CD4-positive, CD25-positive, alpha-beta regulatory T cell (primary cell): Measurements from ENCODE around the gene STON1. TPM values are rescaled to one million over a fixed set of nuclear protein-coding genes. Genes with fewer than 3 reads are reported as not detected.
"Not testable (repeated sequence)": the region's sequence is repeated elsewhere in the genome, so short reads cannot be mapped to it uniquely, and the experiment has no call there.

Experiments used
- ATAC-seq, 2 donors: fragments of 150-1000 bp; cut with Tn5 transposase; one replicate each; pipeline ENCODE4 v1.10.0; 2021; ENCODE audit warnings: low read depth in 2 of 2, moderate number of reproducible peaks in 2 of 2, moderate library complexity in 1 of 2
- DNase-seq, 3 donors: peaks; one replicate each; pipeline versions ENCODE4 v3.0.0 to v3.0.0-alpha.2; 2012 to 2022; ENCODE audit warnings: mixed read lengths in 1 of 3
- H3K27ac ChIP-seq: one replicate; pipeline ENCODE4 v1.7.0; 2013; ENCODE audit warnings: mild to moderate bottlenecking, low read length; ENCODE audit not compliant: insufficient read depth, poor library complexity, severe bottlenecking
- H3K27me3 ChIP-seq: one replicate; pipeline ENCODE4 v1.7.0; 2013; ENCODE audit warnings: low read length; ENCODE audit not compliant: control insufficient read depth, insufficient read depth
- H3K36me3 ChIP-seq: one replicate; pipeline ENCODE4 v1.7.0; 2013; ENCODE audit warnings: mild to moderate bottlenecking, low read length, moderate library complexity; ENCODE audit not compliant: control insufficient read depth, insufficient read depth
- H3K4me1 ChIP-seq: 2 replicates; pipeline ENCODE4 v1.7.0; 2013; ENCODE audit warnings: mild to moderate bottlenecking, low read length; ENCODE audit not compliant: insufficient read depth, control insufficient read depth, poor library complexity, severe bottlenecking
- H3K4me3 ChIP-seq: one replicate; pipeline ENCODE4 v1.7.0; 2013; ENCODE audit warnings: low read depth, mild to moderate bottlenecking, low read length, moderate library complexity
- H3K9me3 ChIP-seq, 2 experiments: 1 replicate in 1 of 2; 2 replicates in 1 of 2; pipeline ENCODE4 v1.7.0; 2013; ENCODE audit warnings: low read length in 2 of 2, mild to moderate bottlenecking in 1 of 2, moderate library complexity in 1 of 2; ENCODE audit not compliant: control insufficient read depth in 2 of 2
- H3K27ac Mint-ChIP-seq, 3 donors: one replicate each; pipeline ENCODE4 v1.8.0; 2020 to 2022; ENCODE audit warnings: mild to moderate bottlenecking in 3 of 3, mixed read lengths in 3 of 3, moderate library complexity in 2 of 3
- H3K27me3 Mint-ChIP-seq: one replicate; pipeline ENCODE4 v1.8.0; 2022; ENCODE audit warnings: mild to moderate bottlenecking, mixed read lengths
- H3K36me3 Mint-ChIP-seq: one replicate; pipeline ENCODE4 v1.8.0; 2020; ENCODE audit warnings: mixed read lengths
- H3K4me1 Mint-ChIP-seq, 4 donors: one replicate each; pipeline ENCODE4 v1.8.0; 2020 to 2022; ENCODE audit warnings: mixed read lengths in 4 of 4, mild to moderate bottlenecking in 1 of 4
- H3K4me3 Mint-ChIP-seq, 4 donors: one replicate each; pipeline ENCODE4 v1.8.0; 2020 to 2022; ENCODE audit warnings: mild to moderate bottlenecking in 4 of 4, mixed read lengths in 4 of 4, moderate library complexity in 3 of 4
- H3K9me3 Mint-ChIP-seq, 7 donors: one replicate each; pipeline ENCODE4 v1.8.0; 2020 to 2022; ENCODE audit warnings: mixed read lengths in 7 of 7, mild to moderate bottlenecking in 3 of 7, moderate library complexity in 2 of 7
- polyA plus RNA-seq, 4 donors: library from polyadenylated mRNA; unstranded; fragments of 300-500 nt; fragmentation: Illumina TruSeq; gene quantifications; one replicate each; pipeline ENCODE4 v1.2.3, GENCODE V29; 2021
- total RNA-seq: library from RNA; stranded (reverse); gene quantifications from one replicate; pipeline ENCODE4 v1.2.3, GENCODE V29; 2022

The STON1 gene
- total and polyA plus RNA-seq, 5 donors from 2014 or later: 0.07 to 3.4 (median 0.17) TPM

DNA sequence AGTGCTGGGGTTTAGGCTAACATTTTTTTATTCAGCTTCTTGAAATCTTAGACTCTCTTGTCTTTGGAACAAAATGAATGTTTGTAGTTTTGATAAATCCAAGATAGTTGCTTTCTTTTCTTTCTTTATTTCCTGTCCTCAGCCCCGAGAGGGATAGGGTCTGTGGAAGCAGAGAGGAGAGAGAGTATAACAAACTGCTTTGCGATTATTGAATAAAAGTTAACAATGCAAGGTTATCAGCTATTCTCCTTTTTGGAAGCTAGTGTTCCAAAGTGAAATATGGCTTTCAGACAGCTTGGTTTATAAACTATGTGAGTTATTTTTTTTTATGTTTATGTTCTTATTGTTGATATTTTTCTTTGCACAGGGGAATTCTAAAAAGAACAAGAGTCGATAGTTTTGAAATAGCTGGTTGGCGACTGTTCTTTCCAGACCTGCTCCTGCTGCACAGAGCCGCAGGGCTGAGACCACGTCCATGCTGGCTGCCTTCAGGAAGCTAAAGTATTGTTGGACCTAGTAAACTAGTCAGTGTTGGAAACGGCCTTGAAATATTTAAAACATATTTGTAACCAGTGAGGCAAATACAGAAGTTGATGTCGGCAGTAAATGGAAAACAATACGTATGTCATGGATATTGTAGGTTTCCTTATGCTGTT is 15.5 kb upstream of the STON1 start:
- H3K36me3 Mint-ChIP-seq: peaks cover 60% of the 10 kb centered on the region
- H3K36me3 ChIP-seq: peaks cover 86% of the 10 kb centered on the region
- H3K4me3 Mint-ChIP-seq: no peak overlapping the region
- H3K27ac Mint-ChIP-seq: no peak overlapping the region
- H3K4me1 Mint-ChIP-seq: peaks cover 10 to 18% (median 16%) of the 10 kb centered on the region in 4 donors
- peaks cover 5% of the 10 kb centered on the region for H3K4me1 ChIP-seq
- H3K9me3 ChIP-seq: no peaks in the 10 kb centered on the region
- H3K27me3 ChIP-seq: no peaks in the 10 kb centered on the region
- H3K27me3 Mint-ChIP-seq: no peaks in the 10 kb centered on the region
- ATAC-seq (no peak), DNase-seq (no peak)
- H3K4me3 ChIP-seq: no peak overlapping the region
- H3K27ac ChIP-seq: no peak overlapping the region
- no peaks in the 10 kb centered on the region for H3K9me3 Mint-ChIP-seq

DNA sequence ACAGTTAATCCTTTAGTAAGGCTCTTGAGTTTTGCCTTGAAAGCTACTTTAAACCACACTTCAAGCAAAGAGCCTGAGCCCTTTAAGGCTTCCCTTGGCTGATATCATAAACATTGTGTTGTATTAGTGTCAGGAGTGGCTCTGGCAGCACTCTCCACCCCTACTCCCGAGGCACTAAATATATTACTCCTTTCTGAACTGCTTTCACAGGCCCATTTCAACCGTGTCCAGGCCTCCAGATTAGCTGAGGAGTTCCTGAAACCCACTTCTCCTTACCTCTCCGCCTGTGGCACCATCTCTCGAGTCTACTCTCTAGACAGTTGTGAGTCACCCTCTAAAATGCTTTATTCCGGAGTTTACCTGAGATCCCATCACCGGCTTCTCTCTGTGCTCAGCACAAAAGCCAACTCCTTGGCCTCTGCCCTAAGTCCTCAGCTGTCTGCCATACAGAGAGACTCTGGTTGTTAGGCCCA is 14.4 kb upstream of the STON1 start:
- H3K27me3 Mint-ChIP-seq: no peaks in the 10 kb centered on the region
- Histone ChIP-seq H3K27ac (no peak overlapping the region), H3K4me1 (no peaks in the 10 kb centered on the region), H3K27me3 (no peaks in the 10 kb centered on the region), H3K4me3 (no peak overlapping the region), H3K9me3 (no peaks in the 10 kb centered on the region), H3K36me3 (peaks cover 82% of the 10 kb centered on the region)
- no peaks in the 10 kb centered on the region for H3K9me3 Mint-ChIP-seq
- ATAC-seq (no peak), DNase-seq (no peak)
- peaks cover 3 to 8% (median 7%) of the 10 kb centered on the region in 4 donors for H3K4me1 Mint-ChIP-seq
- peaks cover 61% of the 10 kb centered on the region for H3K36me3 Mint-ChIP-seq
- H3K4me3 Mint-ChIP-seq: no peak overlapping the region
- peak overlapping the region in 1 of 3 donors; percentile 6 for H3K27ac Mint-ChIP-seq

DNA sequence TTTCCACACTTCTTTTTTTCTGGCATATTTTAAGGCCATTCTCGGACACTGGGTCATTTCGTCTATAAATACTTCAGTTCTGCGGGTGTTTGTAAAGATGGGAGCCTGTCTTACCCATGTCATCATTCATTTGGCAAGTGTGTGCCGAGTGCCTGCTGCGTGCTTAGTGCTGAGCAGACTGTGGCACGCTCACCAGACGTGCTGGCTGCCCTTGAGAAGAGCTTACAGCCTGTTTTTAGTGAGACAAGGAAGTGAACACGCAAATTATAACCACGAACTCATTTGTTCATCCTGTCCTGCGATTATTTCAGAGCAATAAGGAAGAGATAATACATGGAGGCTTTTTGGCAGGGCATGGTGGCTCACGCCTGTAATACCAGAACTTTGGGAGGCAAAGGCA is 10.4 kb upstream of the STON1 start:
- peaks cover 56% of the 10 kb centered on the region for H3K36me3 ChIP-seq

DNA sequence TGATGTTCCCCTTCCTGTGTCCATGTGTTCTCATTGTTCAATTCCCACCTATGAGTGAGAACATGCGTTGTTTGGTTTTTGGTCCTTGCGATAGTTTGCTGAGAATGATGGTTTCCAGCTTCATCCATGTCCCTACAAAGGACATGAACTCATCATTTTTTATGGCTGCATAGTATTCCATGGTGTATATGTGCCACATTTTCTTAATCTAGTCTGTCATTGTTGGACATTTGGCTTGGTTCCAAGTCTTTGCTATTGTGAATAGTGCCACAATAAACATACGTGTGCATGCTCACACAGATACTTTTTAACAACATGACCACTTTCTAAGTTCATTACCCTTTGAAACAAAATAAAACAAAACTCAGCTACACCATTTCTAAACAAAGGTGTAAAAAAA is 5.2 kb upstream of the STON1 start:
- H3K4me3 Mint-ChIP-seq, H3K4me1 ChIP-seq, H3K27me3 Mint-ChIP-seq, H3K9me3 Mint-ChIP-seq, H3K9me3 ChIP-seq, H3K4me3 ChIP-seq, DNase-seq, H3K27me3 ChIP-seq, H3K27ac Mint-ChIP-seq, H3K27ac ChIP-seq, ATAC-seq: not testable (repeated sequence)
- Mint-ChIP-seq H3K36me3 (peaks cover 28% of the 10 kb centered on the region), H3K4me1 (peaks cover 0 to 14% (median 3%) of the 10 kb centered on the region in 4 donors)
- H3K36me3 ChIP-seq: peaks cover 16% of the 10 kb centered on the region

More for the DNA sequence above, 10.4 kb upstream of the STON1 start:
- Mint-ChIP-seq H3K27ac (peak overlapping the region in 1 of 3 donors; percentile 70), H3K27me3 (no peaks in the 10 kb centered on the region), H3K9me3 (no peaks in the 10 kb centered on the region), H3K4me1 (peaks cover 0 to 7% (median 0%) of the 10 kb centered on the region in 4 donors), H3K4me3 (no peak overlapping the region), H3K36me3 (peaks cover 52% of the 10 kb centered on the region)
- H3K4me3 ChIP-seq: no peak overlapping the region
- H3K9me3 ChIP-seq: no peaks in the 10 kb centered on the region
- no peaks in the 10 kb centered on the region for H3K27me3 ChIP-seq
- no peak overlapping the region for H3K27ac ChIP-seq
- no peak for ATAC-seq
- no peaks in the 10 kb centered on the region for H3K4me1 ChIP-seq
- DNase-seq: no peak

DNA sequence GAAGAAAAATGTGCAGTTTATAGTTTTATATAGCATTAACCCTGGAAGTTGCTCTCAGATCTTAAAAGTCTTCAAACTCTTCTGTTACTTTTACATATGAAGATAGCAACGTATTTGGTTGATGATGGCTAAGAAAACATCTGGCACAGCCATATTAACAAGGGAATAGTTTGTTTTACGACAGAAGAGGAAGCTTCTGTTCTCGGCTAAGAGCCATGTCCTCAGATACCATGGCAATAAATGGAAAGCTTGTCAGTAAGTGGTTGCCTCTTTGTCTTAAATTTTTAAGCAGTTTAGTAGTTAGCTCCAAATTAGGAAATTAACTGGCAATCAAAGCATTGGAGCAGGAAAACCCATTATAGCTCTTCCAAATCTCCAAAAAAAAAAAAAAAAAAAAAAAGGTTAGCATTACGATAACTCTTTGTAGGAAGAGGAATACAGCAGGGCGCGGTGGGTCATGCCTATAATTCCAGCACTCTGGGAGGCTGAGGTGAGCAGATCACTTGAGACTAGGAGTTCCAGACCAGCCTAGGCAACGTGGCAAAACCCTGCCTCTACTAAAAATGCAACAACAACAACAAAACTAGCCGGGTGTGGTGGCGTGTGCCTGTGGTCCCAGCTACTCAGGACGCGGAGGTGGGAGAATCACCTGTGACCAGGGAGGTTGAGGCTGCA is 4.5 kb upstream of the STON1 start:
- Histone ChIP-seq H3K4me1 (peaks cover 4% of the 10 kb centered on the region), H3K27me3 (no peaks in the 10 kb centered on the region), H3K9me3 (no peaks in the 10 kb centered on the region), H3K27ac (no peak overlapping the region), H3K4me3 (no peak overlapping the region), H3K36me3 (peaks cover 14% of the 10 kb centered on the region)
- DNase-seq (no peak), ATAC-seq (no peak)
- Mint-ChIP-seq H3K36me3 (peaks cover 28% of the 10 kb centered on the region), H3K4me1 (peaks cover 0 to 15% (median 3%) of the 10 kb centered on the region in 4 donors), H3K27ac (no peak overlapping the region), H3K4me3 (peak overlapping the region in 1 of 4 donors; percentile 82), H3K9me3 (no peaks in the 10 kb centered on the region), H3K27me3 (no peaks in the 10 kb centered on the region)

DNA sequence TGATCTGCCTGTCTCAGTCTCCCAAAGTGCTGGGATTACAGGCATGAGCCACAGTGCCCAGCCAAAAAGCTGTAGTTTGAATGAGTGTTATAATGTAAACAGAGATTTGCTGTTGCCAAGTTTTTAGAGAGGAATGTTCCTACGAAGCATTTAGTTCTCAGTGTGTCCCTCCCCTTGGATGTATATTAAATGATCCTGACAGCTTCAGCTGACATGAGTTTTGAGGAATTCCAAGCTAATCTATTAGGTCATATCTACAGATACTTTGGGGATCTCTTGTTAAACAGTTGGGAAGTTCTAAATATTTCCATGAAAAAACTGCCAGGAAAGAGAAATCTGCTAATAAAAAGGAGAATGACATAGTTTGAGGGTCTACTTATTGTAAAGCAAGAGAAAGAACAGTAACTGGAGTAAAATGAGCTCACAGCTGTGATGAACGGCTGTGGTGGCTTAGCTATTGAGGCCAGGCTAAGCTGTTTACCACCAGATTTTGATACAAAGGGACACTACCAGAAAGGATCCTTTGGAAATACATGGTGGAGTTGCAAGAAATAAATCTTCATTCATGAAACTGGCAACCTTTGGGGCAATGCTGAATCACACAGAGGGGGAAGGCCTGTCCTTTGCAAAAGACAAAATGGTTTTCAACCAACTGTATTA is 2.6 kb upstream of the STON1 start:
- Histone ChIP-seq H3K27ac (no peak overlapping the region), H3K9me3 (no peaks in the 10 kb centered on the region), H3K4me1 (peaks cover 7% of the 10 kb centered on the region), H3K27me3 (no peaks in the 10 kb centered on the region), H3K36me3 (no peaks in the 10 kb centered on the region), H3K4me3 (no peak overlapping the region)
- peaks cover 0 to 26% (median 8%) of the 10 kb centered on the region in 4 donors for H3K4me1 Mint-ChIP-seq
- H3K27ac Mint-ChIP-seq: no peak overlapping the region
- DNase-seq: no peak
- H3K27me3 Mint-ChIP-seq: no peaks in the 10 kb centered on the region
- H3K36me3 Mint-ChIP-seq: peaks cover 14% of the 10 kb centered on the region
- no peaks in the 10 kb centered on the region for H3K9me3 Mint-ChIP-seq
- peak overlapping the region in 1 of 4 donors; percentile 57 for H3K4me3 Mint-ChIP-seq
- ATAC-seq: no peak

DNA sequence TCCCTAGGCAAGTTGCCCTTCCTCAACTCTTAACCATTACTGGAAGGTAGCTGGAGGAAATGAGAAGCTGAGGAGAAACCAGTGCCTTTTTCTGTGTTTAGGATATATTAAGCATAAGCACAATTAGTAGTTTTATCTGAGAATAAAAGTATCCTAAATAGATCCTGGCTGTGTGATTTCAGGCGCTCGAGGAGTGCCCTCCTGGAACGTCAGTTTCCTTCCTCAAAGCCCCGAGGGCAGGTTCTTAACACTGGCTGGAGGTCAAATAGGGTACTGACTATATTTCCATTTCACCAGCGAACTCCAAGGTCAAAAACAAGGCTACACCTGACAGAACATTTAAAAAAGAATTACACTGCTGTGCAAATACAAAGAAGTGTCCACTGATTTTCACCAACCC is 1.5 kb upstream of the STON1 start:
- no peaks in the 10 kb centered on the region for H3K9me3 ChIP-seq
- H3K27ac ChIP-seq: no peak overlapping the region
- ATAC-seq (no peak), DNase-seq (no peak)
- Mint-ChIP-seq H3K9me3 (no peaks in the 10 kb centered on the region), H3K4me1 (peaks cover 0 to 26% (median 9%) of the 10 kb centered on the region in 4 donors), H3K27ac (peak overlapping the region in 1 of 3 donors; percentile 66), H3K4me3 (peak overlapping the region in 3 of 4 donors; percentile 47 to 88 (median 66)), H3K36me3 (peaks cover 14% of the 10 kb centered on the region), H3K27me3 (no peaks in the 10 kb centered on the region)
- no peaks in the 10 kb centered on the region for H3K27me3 ChIP-seq
- peaks cover 7% of the 10 kb centered on the region for H3K4me1 ChIP-seq
- H3K36me3 ChIP-seq: no peaks in the 10 kb centered on the region
- no peak overlapping the region for H3K4me3 ChIP-seq
